ENCODE measurements around the gene DNAJC1.

DNA sequence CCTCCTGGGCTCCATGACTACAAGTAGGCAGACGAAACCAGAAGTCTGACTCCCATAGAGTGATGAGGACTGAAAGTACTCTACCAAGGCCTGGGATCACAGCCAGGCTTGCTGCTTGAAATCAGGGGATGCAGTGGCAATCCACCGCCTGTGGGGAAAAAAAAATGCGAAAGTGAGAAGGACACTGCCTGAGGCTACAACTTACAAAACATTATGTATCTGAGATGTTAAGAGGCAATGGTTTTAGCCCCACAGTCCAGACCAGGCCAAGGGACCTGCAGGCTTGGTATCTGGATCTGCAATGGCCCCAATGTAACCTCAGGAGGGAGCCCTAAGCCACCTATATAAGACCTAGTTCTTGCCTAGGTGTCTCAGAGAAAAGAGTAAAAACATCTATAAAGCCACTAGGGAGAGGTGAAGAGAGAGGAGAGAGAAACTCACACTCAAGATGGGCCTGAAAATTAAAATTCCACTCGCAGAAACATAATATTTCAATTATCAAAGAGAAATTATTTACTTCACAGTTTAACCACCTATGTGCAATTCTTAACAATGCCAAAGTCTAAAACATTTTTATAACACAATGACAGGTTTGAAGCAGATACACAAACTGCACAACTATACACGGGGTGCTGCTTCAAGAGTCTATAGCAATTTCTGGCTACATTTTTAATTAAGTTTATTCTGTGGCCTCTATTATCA is 13.9 kb downstream of the DNAJC1 start:
- TF ChIP-seq CTCF (IDR thresholded peaks at IDR 0.05; ENCODE audit: low read length) (peak; percentile 73), EZH2 (optimal IDR thresholded peaks at IDR 0.05; ENCODE audit: low read depth, low read length) (no peak)
